UCSD-AML1 (cell line): Measurements from ENCODE around the gene PPP1R3A.

Source experiments
- DNase-seq: peaks from one replicate; lab custom pipeline; 2025; ENCODE audit not compliant: unreplicated experiment; lab: John Stamatoyannopoulos, UW

The PPP1R3A gene

GRCh38 chr7:113880559-113880958 lies 38.2 kb downstream of the PPP1R3A start:
- DNase-seq: no peak

DNA sequence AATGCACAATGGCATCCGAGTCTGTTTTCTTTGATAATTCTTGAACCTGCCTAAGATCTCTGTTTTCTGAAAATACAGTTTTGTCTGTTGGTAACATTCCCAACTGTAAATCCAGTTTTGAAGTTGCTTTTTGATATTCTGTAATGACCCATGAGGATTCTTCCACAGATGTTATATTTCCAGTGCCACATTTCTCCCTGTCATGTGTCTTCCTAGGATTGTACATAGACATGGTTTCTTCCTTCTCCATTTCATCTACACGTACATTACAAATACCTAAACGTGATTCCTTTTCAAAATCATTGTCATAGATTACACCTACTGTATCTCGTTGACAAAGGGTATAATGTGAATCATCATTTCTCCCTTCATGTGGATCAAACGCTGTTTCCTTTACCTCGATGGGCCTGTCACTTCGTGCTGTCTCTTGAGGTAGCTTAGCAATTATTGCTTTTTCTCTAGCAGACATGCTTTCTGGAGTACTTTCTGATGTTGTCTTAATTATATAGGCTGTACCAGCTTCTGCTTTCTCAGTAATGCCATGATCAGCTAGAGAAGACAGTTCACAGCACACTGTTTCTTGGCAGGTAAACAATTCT lies 40.3 kb downstream of the PPP1R3A start:
- DNase-seq: no peak

GRCh38 chr7:113875224-113875623 lies 43.6 kb downstream of the PPP1R3A start:
- no peak for DNase-seq

DNA sequence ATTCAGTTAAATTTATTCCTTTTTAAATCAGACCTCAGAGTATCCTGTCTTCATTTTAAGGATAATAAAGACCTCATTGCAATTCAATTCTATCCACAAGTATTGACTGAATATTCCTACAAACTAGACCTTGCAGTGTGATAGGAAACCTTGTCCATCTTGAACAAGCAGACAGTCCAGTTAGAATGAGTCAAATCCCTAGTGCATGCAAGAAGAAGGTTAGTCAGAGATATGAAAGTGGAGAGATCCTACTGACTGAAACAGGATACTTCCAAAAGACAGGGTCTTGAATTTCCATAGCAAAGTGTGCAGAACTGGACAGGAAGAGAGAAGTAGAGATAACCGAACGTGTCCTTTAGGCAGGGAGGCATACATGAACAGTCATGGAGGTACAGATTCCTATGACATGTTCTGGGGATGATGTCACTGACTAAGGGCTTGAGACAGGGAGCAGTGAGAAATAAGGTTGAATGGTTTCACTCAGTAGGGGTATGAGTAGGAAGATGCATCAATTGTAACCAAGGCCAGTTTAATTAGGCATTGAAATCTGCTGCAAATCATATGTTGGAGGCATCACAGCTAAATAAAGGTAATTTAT lies 45.2 kb downstream of the PPP1R3A start:
- DNase-seq: no peak

DNA sequence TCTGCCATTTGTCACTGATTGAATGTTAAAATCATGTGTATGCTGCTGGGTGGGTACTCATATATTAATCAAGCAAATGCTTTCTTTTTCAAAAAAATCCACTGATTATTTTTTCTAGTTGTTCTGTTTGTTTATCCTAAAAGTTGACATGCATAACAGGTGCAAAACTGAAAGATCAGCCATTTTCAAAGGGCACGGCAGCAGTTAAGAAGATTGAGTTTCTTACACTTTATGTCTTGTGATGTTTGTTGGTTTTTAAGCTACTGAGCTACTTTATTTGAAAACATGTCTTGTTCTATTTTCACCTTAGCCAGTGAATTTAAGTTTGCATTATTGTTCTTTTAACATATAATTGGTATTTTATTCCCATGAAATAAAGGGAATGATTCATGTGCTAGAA lies 45.8 kb downstream of the PPP1R3A start:
- no peak for DNase-seq

DNA sequence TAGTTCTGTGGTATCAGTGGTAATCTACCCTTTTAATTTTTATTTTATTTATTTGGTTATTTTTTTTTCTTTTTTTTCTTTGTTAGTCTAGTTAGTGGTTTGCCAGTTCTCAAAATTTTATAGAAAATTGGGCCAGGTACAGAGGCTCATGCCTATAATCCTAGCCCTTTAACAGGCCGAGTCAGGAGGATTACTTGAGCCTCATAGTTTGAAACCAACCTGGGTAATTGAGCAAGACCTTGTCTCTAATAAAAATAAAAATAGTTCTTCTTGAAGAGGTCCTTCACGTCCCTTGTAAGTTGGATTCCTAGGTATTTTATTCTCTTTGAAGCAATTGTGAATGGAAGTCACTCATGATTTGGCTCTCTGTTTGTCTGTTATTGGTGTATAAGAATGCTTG lies 51.5 kb downstream of the PPP1R3A start:
- no peak for DNase-seq

DNA sequence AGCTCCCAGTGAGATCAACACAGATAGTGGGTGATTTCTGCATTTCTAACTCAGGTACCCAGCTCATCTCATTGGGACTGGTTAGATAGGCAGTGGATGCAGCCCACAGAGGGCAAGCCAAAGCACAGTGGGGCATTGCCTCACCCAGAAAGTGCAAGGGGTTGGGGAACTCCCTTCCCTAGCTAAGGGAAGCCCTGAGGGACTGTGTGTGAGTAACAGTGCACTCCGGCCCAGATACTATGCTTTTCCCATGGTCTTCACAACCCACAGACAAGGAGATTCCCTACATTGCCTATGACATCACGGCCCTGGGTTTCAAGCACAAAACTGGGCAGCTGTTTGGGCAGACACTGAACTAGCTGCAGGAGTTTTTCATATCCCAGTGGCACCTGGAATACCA lies 62.8 kb downstream of the PPP1R3A start:
- no peak for DNase-seq

DNA sequence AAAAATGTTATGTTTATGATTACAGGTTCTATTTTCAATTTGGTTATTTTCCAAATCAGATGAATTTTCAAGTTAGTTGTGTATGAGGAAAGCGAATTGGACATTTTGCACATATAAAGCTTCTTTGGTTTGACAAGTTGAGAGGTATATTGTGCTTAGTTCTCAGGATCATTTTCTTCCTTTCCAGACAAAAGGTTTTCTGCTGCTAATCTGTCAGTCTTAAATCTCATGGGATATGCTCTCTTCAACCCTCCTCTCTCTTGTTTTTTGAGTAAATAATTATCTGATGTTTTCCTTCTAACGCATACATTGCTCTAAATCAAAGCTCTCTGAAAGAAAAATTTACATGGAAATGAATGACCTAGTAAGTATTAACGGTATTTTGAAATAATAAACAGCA lies 77.9 kb downstream of the PPP1R3A start:
- DNase-seq: no peak

DNA sequence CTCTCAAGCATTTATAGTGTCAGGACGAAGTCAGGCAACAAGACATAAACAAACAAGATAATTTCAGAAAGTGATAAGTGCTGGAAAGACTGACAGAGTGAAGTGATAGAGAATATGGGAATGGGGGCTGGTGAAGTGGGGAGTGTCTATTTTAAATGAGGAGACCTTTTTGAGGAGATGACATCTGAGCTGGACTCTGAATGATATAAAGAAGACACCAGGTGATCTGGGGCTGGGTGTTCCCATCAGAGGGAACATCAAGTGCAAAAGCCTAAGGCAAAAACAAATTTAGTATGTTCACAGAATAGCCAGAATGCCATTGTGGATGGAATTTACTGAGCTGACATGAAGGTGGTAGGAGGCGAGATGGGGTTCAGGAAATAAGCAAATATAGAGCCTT lies 83.4 kb downstream of the PPP1R3A start:
- no peak for DNase-seq

GRCh38 chr7:113832196-113832745 lies 86.5 kb downstream of the PPP1R3A start:
- no peak for DNase-seq

DNA sequence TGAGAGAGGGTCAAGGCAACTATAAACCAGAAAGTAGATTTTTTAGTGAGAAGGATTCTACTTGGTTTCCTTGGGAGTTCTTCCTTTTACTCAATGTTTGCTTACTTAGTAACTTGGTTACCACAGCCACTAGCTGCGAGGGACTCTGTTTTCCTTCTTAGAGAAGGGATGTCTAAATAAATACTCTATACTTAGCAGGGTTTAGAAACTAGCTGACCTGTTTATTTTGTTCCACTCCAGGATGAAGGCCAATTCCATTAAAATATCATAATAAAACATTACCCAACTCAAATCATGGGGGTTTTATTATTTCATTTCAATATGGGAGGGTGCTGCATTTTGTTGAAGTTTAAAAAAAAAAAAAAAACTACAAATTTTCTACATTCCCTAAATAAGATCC lies 87.3 kb downstream of the PPP1R3A start:
- DNase-seq: no peak

- DNase-seq: no peak
These were observed 90.2 kb downstream of the PPP1R3A start for GRCh38 chr7:113828581-113828980.
